ENCODE results near the gene ECSIT. TPM values are rescaled to one million over a fixed set of nuclear protein-coding genes. Genes with fewer than 3 reads are reported as not detected.

The ECSIT gene
- total and polyA plus RNA-seq, 8 donors: 32.1 to 87.3 (median 41.4) TPM

GRCh38 chr19:11456659-11457058, 72.3 kb downstream of the ECSIT start:
- DNase-seq: no peak
- Histone ChIP-seq H3K36me3 (no peaks in the 10 kb centered on the region), H3K4me3 (no peak overlapping the region), H3K9me3 (no peaks in the 10 kb centered on the region), H3K27me3 (no peaks in the 10 kb centered on the region), H3K4me1 (no peaks in the 10 kb centered on the region), H3K27ac (no peak overlapping the region)
- no peak for FAIRE-seq
- intact Hi-C loops (cut with DNase I): no loop called here
- WGBS, 2 donors: 88 to 92% methylated on average over 7 of the region's 7 CpGs
- TF ChIP-seq CTCF (IDR thresholded peaks at IDR 0.05): no peak
- no peak for ATAC-seq

Small RNAs within 50 kb of the gene (microRNA-seq; reads per million reads assigned to microRNA genes)
- gene MIR7974: 0 reads per million in 2 donors

Other genes starting within 250 kb of the ECSIT start
- gene TSPAN16, start 233.0 kb downstream of the ECSIT start, total RNA-seq: not detected
- gene TSPAN16, start 233.0 kb downstream of the ECSIT start, polyA plus RNA-seq: not detected
- 100 to 1,000 TPM in 4 of 6 donors, 10 to 100 TPM in 2; 70.6 to 134 (median 107) TPM for gene RAB3D, start 189.5 kb downstream of the ECSIT start, total RNA-seq
- 10 to 100 TPM; 11.0 to 15.2 TPM for gene RAB3D, start 189.5 kb downstream of the ECSIT start, polyA plus RNA-seq
- gene TMEM205, start 182.9 kb downstream of the ECSIT start, total RNA-seq: 10 to 100 TPM; 41.4 to 69.2 (median 53.0) TPM
- 100 to 1,000 TPM in 1 of 2 donors, 10 to 100 TPM in 1; 84.5 to 175 TPM for gene TMEM205, start 182.9 kb downstream of the ECSIT start, polyA plus RNA-seq
- gene CCDC159, start 182.6 kb downstream of the ECSIT start, total RNA-seq: 10 to 100 TPM; 11.6 to 21.1 (median 14.1) TPM
- 100 to 1,000 TPM in 1 of 2 donors, 10 to 100 TPM in 1; 86.6 to 106 TPM for gene CCDC159, start 182.6 kb downstream of the ECSIT start, polyA plus RNA-seq
- 10 to 100 TPM in 1 of 6 donors, 1 to 10 TPM in 5; 4.4 to 11.0 (median 7.1) TPM for gene PLPPR2, start 173.7 kb downstream of the ECSIT start, total RNA-seq
- gene PLPPR2, start 173.7 kb downstream of the ECSIT start, polyA plus RNA-seq: 10 to 100 TPM; 15.7 to 32.8 TPM
- 1 to 10 TPM in 4 of 6 donors, under 1 TPM in 2; 0.55 to 1.5 (median 1.1) TPM for gene SWSAP1, start 154.5 kb downstream of the ECSIT start, total RNA-seq
- gene SWSAP1, start 154.5 kb downstream of the ECSIT start, polyA plus RNA-seq: 1 to 10 TPM; 1.8 to 2.7 TPM
- 10 to 100 TPM in 1 of 6 donors, 1 to 10 TPM in 5; 5.4 to 16.3 (median 8.0) TPM for gene EPOR, start 144.8 kb downstream of the ECSIT start, total RNA-seq
- 10 to 100 TPM; 30.4 to 46.2 TPM for gene EPOR, start 144.8 kb downstream of the ECSIT start, polyA plus RNA-seq
- 10 to 100 TPM; 22.3 to 71.1 (median 33.7) TPM for gene RGL3, start 109.8 kb downstream of the ECSIT start, total RNA-seq
- 100 to 1,000 TPM; 152 to 170 TPM for gene RGL3, start 109.8 kb downstream of the ECSIT start, polyA plus RNA-seq
- gene ODAD3, start 94.0 kb downstream of the ECSIT start, total RNA-seq: under 1 TPM; 0.13 to 0.44 (median 0.26) TPM
- gene ODAD3, start 94.0 kb downstream of the ECSIT start, polyA plus RNA-seq: 1 to 10 TPM in 1 of 2 donors, under 1 TPM in 1; 0.84 to 1.8 TPM
- gene PRKCSH, start 93.5 kb downstream of the ECSIT start, total RNA-seq: 100 to 1,000 TPM; 132 to 217 (median 175) TPM
- gene PRKCSH, start 93.5 kb downstream of the ECSIT start, polyA plus RNA-seq: 100 to 1,000 TPM; 114 to 140 TPM
- under 1 TPM in 1 of 6 donors, not detected in 5; 0.15 TPM for gene ELAVL3, start 48.1 kb downstream of the ECSIT start, total RNA-seq
- gene ELAVL3, start 48.1 kb downstream of the ECSIT start, polyA plus RNA-seq: under 1 TPM; 0.08 to 0.16 TPM
- gene ZNF653, start 23.3 kb downstream of the ECSIT start, total RNA-seq: 1 to 10 TPM; 4.5 to 6.2 (median 5.6) TPM
- gene ZNF653, start 23.3 kb downstream of the ECSIT start, polyA plus RNA-seq: 10 to 100 TPM; 21.8 to 25.6 TPM
- 1 to 10 TPM in 4 of 6 donors, under 1 TPM in 2; 0.43 to 5.2 (median 1.8) TPM for gene CNN1, start 9.7 kb upstream of the ECSIT start, total RNA-seq
- 10 to 100 TPM; 11.3 to 38.8 TPM for gene CNN1, start 9.7 kb upstream of the ECSIT start, polyA plus RNA-seq
- 10 to 100 TPM; 25.0 to 38.9 (median 32.4) TPM for gene ELOF1, start 30.1 kb upstream of the ECSIT start, total RNA-seq
- 10 to 100 TPM; 52.0 to 63.4 TPM for gene ELOF1, start 30.1 kb upstream of the ECSIT start, polyA plus RNA-seq
- gene ACP5, start 48.5 kb upstream of the ECSIT start, total RNA-seq: 10 to 100 TPM in 2 of 6 donors, 1 to 10 TPM in 4; 3.5 to 21.8 (median 7.0) TPM
- 10 to 100 TPM in 1 of 2 donors, 1 to 10 TPM in 1; 7.7 to 11.4 TPM for gene ACP5, start 48.5 kb upstream of the ECSIT start, polyA plus RNA-seq
- 1 to 10 TPM; 4.4 to 8.5 (median 6.0) TPM for gene ZNF627, start 68.3 kb upstream of the ECSIT start, total RNA-seq
- gene ZNF627, start 68.3 kb upstream of the ECSIT start, polyA plus RNA-seq: 1 to 10 TPM; 4.6 to 6.4 TPM
- 1 to 10 TPM; 2.5 to 4.7 (median 3.3) TPM for gene ZNF823, start 209.8 kb upstream of the ECSIT start, total RNA-seq
- 1 to 10 TPM; 2.7 to 4.7 TPM for gene ZNF823, start 209.8 kb upstream of the ECSIT start, polyA plus RNA-seq
- gene ZNF441, start 237.9 kb upstream of the ECSIT start, total RNA-seq: 1 to 10 TPM; 3.1 to 4.9 (median 3.9) TPM
- 1 to 10 TPM; 2.5 to 6.9 TPM for gene ZNF441, start 237.9 kb upstream of the ECSIT start, polyA plus RNA-seq